Keratinocyte (primary cell): ENCODE results near the gene TMED3. TPM values are rescaled to one million over a fixed set of nuclear protein-coding genes. Genes with fewer than 3 reads are reported as not detected.

Experiments used
- DNase-seq: peaks from one replicate; pipeline ENCODE4 v3.0.0-alpha.2; 2011; ENCODE audit warnings: low read depth, missing footprints, low spot score
- FAIRE-seq: peaks from 2 replicates; lab custom pipeline; 2011; peaks lifted over from hg19 to GRCh38; lab: Jason Lieb, UNC
- H2AFZ ChIP-seq: 2 replicates; pipeline ENCODE4 v1.6.0; 2012; ENCODE audit warnings: low read length, control low read depth, inconsistent platforms; ENCODE audit not compliant: control insufficient read depth
- H3K27ac ChIP-seq: 2 replicates; pipeline ENCODE4 v1.5.1; 2011; ENCODE audit warnings: low read length; ENCODE audit not compliant: control insufficient read depth, insufficient read depth
- H3K27me3 ChIP-seq: 3 replicates; pipeline ENCODE4 v1.6.0; 2011; ENCODE audit warnings: low read length; ENCODE audit not compliant: control insufficient read depth, insufficient read depth; ENCODE audit errors: extremely low read depth
- H3K36me3 ChIP-seq, 2 experiments: 2 replicates in 1 of 2; 3 replicates in 1 of 2; pipeline ENCODE4 v1.5.1; 2011; ENCODE audit warnings: low read length in 2 of 2, mild to moderate bottlenecking in 1 of 2; ENCODE audit not compliant: control insufficient read depth in 2 of 2, insufficient read depth in 2 of 2; ENCODE audit errors: extremely low read depth in 1 of 2
- H3K4me1 ChIP-seq: 3 replicates; pipeline ENCODE4 v1.5.1; 2011; ENCODE audit warnings: low read length; ENCODE audit not compliant: control insufficient read depth, insufficient read depth; ENCODE audit errors: extremely low read depth
- H3K4me2 ChIP-seq: 3 replicates; pipeline ENCODE4 v1.6.0; 2011; ENCODE audit warnings: low read depth, low read length; ENCODE audit not compliant: control insufficient read depth, insufficient read depth; ENCODE audit errors: extremely low read depth
- H3K4me3 ChIP-seq, 3 experiments: fragments of 200-600 bp in 1 of 3; sonication (generic) in 1 of 3; 2 replicates in 2 of 3; 3 replicates in 1 of 3; pipeline ENCODE4 v1.5.1; 2011 to 2016; ENCODE audit warnings: low read length in 3 of 3, mild to moderate bottlenecking in 3 of 3, control low read depth in 2 of 3, inconsistent platforms in 1 of 3, low read depth in 1 of 3, mixed read lengths in 1 of 3, mixed run types in 1 of 3, moderate library complexity in 1 of 3; ENCODE audit not compliant: control insufficient read depth in 2 of 3, insufficient read depth in 2 of 3; ENCODE audit errors: extremely low read depth in 1 of 3
- H3K79me2 ChIP-seq: 2 replicates; pipeline ENCODE4 v1.6.0; 2012; ENCODE audit warnings: low read length; ENCODE audit not compliant: control insufficient read depth, insufficient read depth
- H3K9ac ChIP-seq: 3 replicates; pipeline ENCODE4 v1.6.0; 2011; ENCODE audit warnings: low read length; ENCODE audit not compliant: control insufficient read depth, insufficient read depth; ENCODE audit errors: extremely low read depth
- H3K9me1 ChIP-seq: 3 replicates; pipeline ENCODE4 v1.6.0; 2011; ENCODE audit warnings: low read length; ENCODE audit not compliant: control insufficient read depth, insufficient read depth; ENCODE audit errors: extremely low read depth
- H3K9me3 ChIP-seq: 2 replicates; pipeline ENCODE4 v1.5.1; 2012; ENCODE audit warnings: low read depth, low read length; ENCODE audit not compliant: control insufficient read depth
- H4K20me1 ChIP-seq: 3 replicates; pipeline ENCODE4 v1.6.0; 2011; ENCODE audit warnings: low read length; ENCODE audit not compliant: control insufficient read depth, insufficient read depth; ENCODE audit errors: extremely low read depth
- CTCF ChIP-seq, 3 experiments: IDR thresholded peaks in 1 of 3; conservative IDR thresholded peaks in 1 of 3; optimal IDR thresholded peaks in 1 of 3; 2 replicates in 2 of 3; 3 replicates in 1 of 3; pipeline versions ENCODE3 to v1.5.1; 2011; ENCODE audit warnings: low read length in 3 of 3, mild to moderate bottlenecking in 3 of 3, moderate library complexity in 2 of 3, control low read depth in 1 of 3, inconsistent platforms in 1 of 3; ENCODE audit not compliant: insufficient read depth in 2 of 3; ENCODE audit errors: extremely low read depth in 1 of 3
- EZH2 ChIP-seq: IDR thresholded peaks from one replicate; pipeline ENCODE4 v1.6.1; 2012; ENCODE audit warnings: inconsistent platforms, mild to moderate bottlenecking, low read length, moderate library complexity
- dilution Hi-C: fragments of 300-500 bp; cut with MboI; formaldehyde crosslinking; loops from one replicate; pipeline ENCODE4 v1.7.0; 2020; ENCODE audit warnings: low sequenced_read_pairs; ENCODE audit not compliant: extremely low pct_ligation_motif_present
- polyA plus RNA-seq, 5 experiments: library from polyadenylated mRNA; depleted of rRNA in 3 of 5; stranded (reverse) in 3 of 5; stranded (forward) in 1 of 5; unstranded in 1 of 5; fragments of >200 nt; gene quantifications; 1 replicate in 1 of 5; 2 replicates in 3 of 5; 3 replicates in 1 of 5; pipeline versions ENCODE4 v1.2.1 to v1.2.3, GENCODE V29; 2011 to 2012; ENCODE audit warnings: missing spikeins in 2 of 5, low read depth in 1 of 5, low replicate concordance in 1 of 5

TMED3 gene
- polyA plus RNA-seq, 1 donor (not counting 4 experiments of a cell fraction or from before 2014, with no cell fraction given): 137 TPM

DNA sequence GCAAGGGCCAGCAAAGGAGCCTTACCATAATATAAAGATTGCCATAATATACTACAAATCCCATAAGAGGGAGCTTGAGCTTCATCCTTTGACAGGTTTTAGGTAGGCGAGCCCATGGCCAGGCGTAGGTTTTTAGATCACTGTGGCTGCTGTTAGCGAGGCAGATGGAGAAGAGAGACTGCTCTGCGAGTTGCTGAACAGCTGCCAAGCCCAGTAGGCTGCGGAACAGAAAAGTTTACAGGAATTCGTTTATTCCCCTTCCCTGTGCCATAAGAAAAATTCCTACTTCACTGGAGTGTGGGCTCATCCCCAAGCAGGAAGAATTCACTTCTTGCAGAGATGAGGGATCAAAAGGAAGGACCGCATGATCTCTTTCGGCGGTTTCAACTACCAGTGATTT is 30.5 kb downstream of the TMED3 start:
- Histone ChIP-seq H3K4me2 (no peak overlapping the region), H3K9ac (no peak overlapping the region), H3K9me3 (no peaks in the 10 kb centered on the region), H3K79me2 (no peaks in the 10 kb centered on the region), H3K4me3 (no peak overlapping the region), H3K27ac (no peak overlapping the region), H3K36me3 (no peaks in the 10 kb centered on the region), H4K20me1 (no peaks in the 10 kb centered on the region), H3K27me3 (no peaks in the 10 kb centered on the region), H3K9me1 (no peaks in the 10 kb centered on the region), H3K4me1 (no peaks in the 10 kb centered on the region), H2AFZ (no peak overlapping the region)
- TF ChIP-seq CTCF (optimal IDR thresholded peaks at IDR 0.05 in 1 of 3, IDR thresholded peaks at IDR 0.05 in 1 of 3, conservative IDR thresholded peaks at IDR 0.05 in 1 of 3; ENCODE audit: extremely low read depth in 1 of 3, insufficient read depth in 2 of 3, low read length in 3 of 3) (no peak), EZH2 (no peak)
- FAIRE-seq (no peak), DNase-seq (no peak)
- dilution Hi-C loops: no loop called here

- dilution Hi-C loops: no loop called here
- Histone ChIP-seq H3K9me1 (no peaks in the 10 kb centered on the region), H3K9ac (no peak overlapping the region), H3K4me2 (no peak overlapping the region), H3K36me3 (no peaks in the 10 kb centered on the region), H3K4me3 (no peak overlapping the region), H4K20me1 (no peaks in the 10 kb centered on the region), H3K9me3 (no peaks in the 10 kb centered on the region), H2AFZ (no peak overlapping the region), H3K27me3 (no peaks in the 10 kb centered on the region), H3K79me2 (no peaks in the 10 kb centered on the region), H3K4me1 (no peaks in the 10 kb centered on the region), H3K27ac (no peak overlapping the region)
- TF ChIP-seq EZH2 (no peak), CTCF (optimal IDR thresholded peaks at IDR 0.05 in 1 of 3, IDR thresholded peaks at IDR 0.05 in 1 of 3, conservative IDR thresholded peaks at IDR 0.05 in 1 of 3; ENCODE audit: extremely low read depth in 1 of 3, insufficient read depth in 2 of 3, low read length in 3 of 3) (no peak)
- no peak for DNase-seq
- no peak for FAIRE-seq
Observed at GRCh38 chr15:79349525-79349924, 38.6 kb downstream of the TMED3 start.
